Measurements from ENCODE around the gene SLC9A9.

The SLC9A9 gene

DNA sequence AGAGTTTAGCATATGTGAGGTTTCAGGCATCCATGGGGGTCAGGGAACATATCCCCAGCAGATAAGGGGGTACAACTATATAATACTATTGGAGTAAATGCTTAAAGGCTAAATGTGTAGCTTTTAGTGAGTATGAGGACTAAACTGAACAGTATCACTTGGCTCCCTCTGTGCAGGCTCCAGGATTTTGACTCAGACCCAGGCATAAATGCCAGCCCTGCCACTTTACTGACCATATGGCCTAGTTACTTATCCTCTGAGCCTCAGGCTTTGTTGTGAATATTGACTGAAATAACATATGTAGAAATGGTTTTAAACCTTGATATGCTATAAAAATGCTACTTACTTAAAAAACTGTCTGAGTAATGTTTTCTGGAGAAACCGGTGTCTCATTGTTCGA is 577.1 kb downstream of the SLC9A9 start:
- no peak for TF ChIP-seq Cebpa-rat (IDR thresholded peaks at IDR 0.05)
- H3K4me3 ChIP-seq, result no peak overlapping the region
- H3K4me1 ChIP-seq, result no peaks in the 10 kb centered on the region
- no peaks in the 10 kb centered on the region for H4K20me1 ChIP-seq
- H3K9ac ChIP-seq, result no peak overlapping the region
- no peak overlapping the region for H3K27ac ChIP-seq
- H3K9me3 ChIP-seq, result no peaks in the 10 kb centered on the region
- H3K36me3 ChIP-seq, result no peaks in the 10 kb centered on the region
- H3K4me2 ChIP-seq, result no peak overlapping the region
- H3K27me3 ChIP-seq, result no peaks in the 10 kb centered on the region

DNA sequence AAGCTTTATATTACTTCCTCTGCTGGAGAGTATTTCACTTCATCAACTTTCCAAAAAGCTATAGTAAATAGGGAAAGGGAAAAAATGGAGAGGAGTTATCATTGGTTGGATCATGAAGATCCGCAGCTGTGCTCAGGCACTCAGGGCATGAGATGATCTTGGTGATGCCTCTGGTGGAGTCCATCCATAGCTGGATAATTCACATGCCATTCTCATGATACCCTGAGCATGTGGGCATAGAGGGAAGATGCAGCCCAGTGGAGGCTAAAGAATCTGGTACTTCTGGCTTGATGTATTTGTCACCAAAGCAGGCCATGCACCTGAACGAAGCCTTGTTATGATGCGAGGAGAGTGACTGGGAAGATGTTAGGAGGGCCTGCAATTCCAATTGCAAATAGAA is 578.5 kb downstream of the SLC9A9 start:
- H3K9me3 ChIP-seq, result no peaks in the 10 kb centered on the region
- no peaks in the 10 kb centered on the region for H3K4me1 ChIP-seq
- H3K36me3 ChIP-seq, result no peaks in the 10 kb centered on the region
- TF ChIP-seq Cebpa-rat (IDR thresholded peaks at IDR 0.05), result no peak
- no peak overlapping the region for H3K4me3 ChIP-seq
- no peaks in the 10 kb centered on the region for H3K27me3 ChIP-seq
- H3K9ac ChIP-seq, result no peak overlapping the region
- H3K27ac ChIP-seq, result no peak overlapping the region
- no peak overlapping the region for H3K4me2 ChIP-seq
- H4K20me1 ChIP-seq, result no peaks in the 10 kb centered on the region

GRCh38 chr3:143267989-143268388 is 580.3 kb downstream of the SLC9A9 start:
- no peak overlapping the region for H3K27ac ChIP-seq
- H3K4me1 ChIP-seq, result peaks cover 11% of the 10 kb centered on the region
- no peaks in the 10 kb centered on the region for H4K20me1 ChIP-seq
- H3K9ac ChIP-seq, result no peak overlapping the region
- H3K36me3 ChIP-seq, result no peaks in the 10 kb centered on the region
- no peak overlapping the region for H3K4me2 ChIP-seq
- H3K4me3 ChIP-seq, result no peak overlapping the region
- H3K9me3 ChIP-seq, result no peaks in the 10 kb centered on the region
- no peak for TF ChIP-seq Cebpa-rat (IDR thresholded peaks at IDR 0.05)
- H3K27me3 ChIP-seq, result no peaks in the 10 kb centered on the region

- Histone ChIP-seq H3K4me1 (peaks cover 11% of the 10 kb centered on the region), H3K4me3 (no peak overlapping the region)
- no peak for TF ChIP-seq Cebpa-rat (IDR thresholded peaks at IDR 0.05)
Measured at GRCh38 chr3:143266927-143267326, 581.3 kb downstream of the SLC9A9 start.

GRCh38 chr3:143266511-143266910 is 581.8 kb downstream of the SLC9A9 start:
- no peaks in the 10 kb centered on the region for H3K27me3 ChIP-seq
- no peaks in the 10 kb centered on the region for H3K36me3 ChIP-seq
- no peak overlapping the region for H3K4me3 ChIP-seq
- H3K4me2 ChIP-seq, result no peak overlapping the region
- H3K9me3 ChIP-seq, result no peaks in the 10 kb centered on the region
- no peak overlapping the region for H3K27ac ChIP-seq
- H4K20me1 ChIP-seq, result no peaks in the 10 kb centered on the region
- no peak overlapping the region for H3K9ac ChIP-seq
- no peak for TF ChIP-seq Cebpa-rat (IDR thresholded peaks at IDR 0.05)
- peaks cover 11% of the 10 kb centered on the region for H3K4me1 ChIP-seq

More at GRCh38 chr3:143266927-143267326, 581.3 kb downstream of the SLC9A9 start:
- H3K27me3 ChIP-seq, result no peaks in the 10 kb centered on the region
- H4K20me1 ChIP-seq, result no peaks in the 10 kb centered on the region
- H3K9ac ChIP-seq, result no peak overlapping the region
- no peak overlapping the region for H3K27ac ChIP-seq
- no peaks in the 10 kb centered on the region for H3K9me3 ChIP-seq
- no peaks in the 10 kb centered on the region for H3K36me3 ChIP-seq
- no peak overlapping the region for H3K4me2 ChIP-seq

DNA sequence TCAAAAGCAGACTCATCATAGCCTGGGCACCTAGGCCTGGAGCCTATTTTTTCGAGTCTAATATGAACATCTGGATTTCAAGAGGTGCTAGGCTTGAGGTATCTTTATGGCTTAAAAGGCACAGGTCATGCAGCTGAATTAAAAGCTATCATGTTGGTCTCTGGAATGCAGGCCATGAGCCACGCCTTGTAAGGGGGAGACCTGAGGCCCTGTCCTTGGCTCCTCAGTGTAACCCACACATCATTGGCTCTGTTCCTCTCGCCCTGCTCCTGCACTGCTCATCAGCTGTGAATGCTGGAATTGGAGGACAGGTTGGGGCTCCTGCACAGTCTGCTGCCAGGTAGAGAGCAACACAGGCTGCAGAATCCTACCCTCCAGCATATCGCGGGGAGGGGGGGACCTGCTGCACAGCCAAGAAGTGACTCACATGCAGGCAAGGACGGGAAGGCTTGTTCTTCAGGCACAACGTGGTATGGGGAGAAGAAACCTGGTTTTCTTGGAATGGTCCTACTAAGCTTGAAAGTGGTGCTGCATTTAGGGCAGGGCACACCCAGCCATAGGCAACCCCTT is 582.7 kb downstream of the SLC9A9 start:
- no peak overlapping the region for H3K4me3 ChIP-seq
- TF ChIP-seq Cebpa-rat (IDR thresholded peaks at IDR 0.05), result no peak
- H3K36me3 ChIP-seq, result no peaks in the 10 kb centered on the region
- peaks cover 11% of the 10 kb centered on the region for H3K4me1 ChIP-seq
- H3K9ac ChIP-seq, result no peak overlapping the region
- no peak overlapping the region for H3K4me2 ChIP-seq
- H4K20me1 ChIP-seq, result no peaks in the 10 kb centered on the region
- H3K9me3 ChIP-seq, result no peaks in the 10 kb centered on the region
- no peaks in the 10 kb centered on the region for H3K27me3 ChIP-seq
- H3K27ac ChIP-seq, result no peak overlapping the region

GRCh38 chr3:143263852-143264513 is 584.3 kb downstream of the SLC9A9 start:
- Histone ChIP-seq H3K27me3 (no peaks in the 10 kb centered on the region), H3K27ac (no peak overlapping the region), H3K4me1 (peaks cover 11% of the 10 kb centered on the region), H3K9me3 (no peaks in the 10 kb centered on the region), H3K4me2 (peak overlapping the region; percentile 4; the same call in 1 of the 2 replicates), H4K20me1 (no peaks in the 10 kb centered on the region), H3K4me3 (no peak overlapping the region), H3K36me3 (no peaks in the 10 kb centered on the region), H3K9ac (no peak overlapping the region)
- no peak for TF ChIP-seq Cebpa-rat (IDR thresholded peaks at IDR 0.05)

DNA sequence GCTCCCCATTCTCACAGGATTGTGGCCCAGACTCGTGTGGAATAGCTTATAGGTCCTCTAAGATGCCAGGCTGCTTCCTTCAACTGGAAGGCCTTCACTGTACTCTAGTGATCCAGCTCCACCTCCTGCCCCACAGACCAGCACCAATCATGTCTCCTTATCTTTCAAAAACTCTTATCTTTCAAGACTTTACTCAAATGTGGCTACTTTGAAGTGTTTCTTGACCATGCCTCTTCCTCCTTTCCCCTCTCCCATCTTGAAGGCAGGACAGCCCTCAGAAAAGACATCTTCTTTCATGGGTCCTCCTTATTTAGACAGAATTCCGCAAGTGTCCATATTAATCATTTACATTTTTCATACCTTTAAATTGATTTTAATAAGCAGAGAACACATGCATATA is 586.4 kb downstream of the SLC9A9 start:
- no peaks in the 10 kb centered on the region for H3K9me3 ChIP-seq
- no peaks in the 10 kb centered on the region for H4K20me1 ChIP-seq
- H3K9ac ChIP-seq, result no peak overlapping the region
- H3K4me2 ChIP-seq, result no peak overlapping the region
- TF ChIP-seq Cebpa-rat (IDR thresholded peaks at IDR 0.05), result no peak
- H3K27me3 ChIP-seq, result no peaks in the 10 kb centered on the region
- H3K27ac ChIP-seq, result no peak overlapping the region
- H3K36me3 ChIP-seq, result no peaks in the 10 kb centered on the region
- no peak overlapping the region for H3K4me3 ChIP-seq
- peaks cover 11% of the 10 kb centered on the region for H3K4me1 ChIP-seq

DNA sequence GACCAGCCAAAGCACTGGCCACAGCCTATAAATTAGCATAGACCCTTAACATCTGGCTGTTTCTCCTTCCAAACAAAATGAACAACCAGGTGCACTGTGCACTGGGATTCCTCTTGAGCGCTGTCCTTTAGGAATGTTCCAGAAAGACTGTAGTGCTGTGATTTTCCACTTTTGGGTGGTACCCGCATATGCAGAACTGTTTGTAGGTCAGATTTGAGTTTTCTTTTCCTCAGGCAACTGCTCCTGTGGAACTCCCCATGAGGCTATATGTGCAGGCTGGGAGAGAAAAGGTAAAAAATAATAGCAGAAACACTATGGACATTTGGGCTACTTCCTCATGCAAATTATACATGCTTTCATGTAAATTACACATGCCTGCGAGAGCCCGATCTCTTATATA is 589.6 kb downstream of the SLC9A9 start:
- no peaks in the 10 kb centered on the region for H3K27me3 ChIP-seq
- no peaks in the 10 kb centered on the region for H3K9me3 ChIP-seq
- no peak for TF ChIP-seq Cebpa-rat (IDR thresholded peaks at IDR 0.05)
- H3K36me3 ChIP-seq, result no peaks in the 10 kb centered on the region
- H4K20me1 ChIP-seq, result no peaks in the 10 kb centered on the region
- H3K4me3 ChIP-seq, result no peak overlapping the region
- H3K4me2 ChIP-seq, result no peak overlapping the region
- H3K9ac ChIP-seq, result no peak overlapping the region
- peaks cover 2% of the 10 kb centered on the region for H3K4me1 ChIP-seq
- no peak overlapping the region for H3K27ac ChIP-seq

- H3K4me2 ChIP-seq, result no peak overlapping the region
- TF ChIP-seq Cebpa-rat (IDR thresholded peaks at IDR 0.05), result no peak
- no peaks in the 10 kb centered on the region for H3K27me3 ChIP-seq
- no peaks in the 10 kb centered on the region for H3K9me3 ChIP-seq
- H3K4me3 ChIP-seq, result no peak overlapping the region
- H4K20me1 ChIP-seq, result no peaks in the 10 kb centered on the region
- no peak overlapping the region for H3K9ac ChIP-seq
- no peaks in the 10 kb centered on the region for H3K4me1 ChIP-seq
- H3K36me3 ChIP-seq, result no peaks in the 10 kb centered on the region
- H3K27ac ChIP-seq, result no peak overlapping the region
Measured at GRCh38 chr3:143256416-143256815, 591.9 kb downstream of the SLC9A9 start.
